Choroid plexus epithelial cell (primary cell): ENCODE measurements around the gene SERPINA12.

Source experiments
- DNase-seq: peaks from one replicate; pipeline ENCODE4 v3.0.0-alpha.2; 2010; ENCODE audit warnings: low read depth
- H3K4me3 ChIP-seq: 2 replicates; pipeline ENCODE4 v1.5.1; 2011; ENCODE audit warnings: low read depth, mild to moderate bottlenecking, control low read depth, low read length, moderate library complexity
- TF ChIP-seq, protein P1 (sequence below): conservative IDR thresholded peaks from 2 replicates; pipeline ENCODE4 v1.5.1; 2011; ENCODE audit warnings: low read depth, mild to moderate bottlenecking, control low read depth, inconsistent platforms, low read length, moderate library complexity

The SERPINA12 gene

DNA sequence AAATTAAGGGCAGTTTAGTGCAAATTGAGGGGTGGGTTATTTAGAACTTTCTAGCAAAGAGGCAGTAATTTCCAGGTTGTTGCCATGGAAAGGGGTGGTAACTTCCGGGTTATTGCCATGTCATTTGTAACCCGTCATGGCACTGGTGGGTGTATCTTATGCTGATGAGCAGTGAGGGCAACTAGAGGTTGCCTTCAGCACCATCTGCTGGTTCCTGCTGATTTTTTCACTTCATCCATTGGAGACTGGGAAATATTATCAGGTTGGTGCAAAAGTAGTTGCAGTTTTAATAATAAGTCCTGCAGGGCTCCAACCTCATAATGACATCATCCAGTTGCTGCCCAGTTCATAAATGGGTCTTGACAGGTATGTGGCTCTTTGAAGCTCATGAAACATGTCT lies 27.6 kb upstream of the SERPINA12 start:
- peak; percentile 57 for DNase-seq
- TF ChIP-seq, protein P1, sequence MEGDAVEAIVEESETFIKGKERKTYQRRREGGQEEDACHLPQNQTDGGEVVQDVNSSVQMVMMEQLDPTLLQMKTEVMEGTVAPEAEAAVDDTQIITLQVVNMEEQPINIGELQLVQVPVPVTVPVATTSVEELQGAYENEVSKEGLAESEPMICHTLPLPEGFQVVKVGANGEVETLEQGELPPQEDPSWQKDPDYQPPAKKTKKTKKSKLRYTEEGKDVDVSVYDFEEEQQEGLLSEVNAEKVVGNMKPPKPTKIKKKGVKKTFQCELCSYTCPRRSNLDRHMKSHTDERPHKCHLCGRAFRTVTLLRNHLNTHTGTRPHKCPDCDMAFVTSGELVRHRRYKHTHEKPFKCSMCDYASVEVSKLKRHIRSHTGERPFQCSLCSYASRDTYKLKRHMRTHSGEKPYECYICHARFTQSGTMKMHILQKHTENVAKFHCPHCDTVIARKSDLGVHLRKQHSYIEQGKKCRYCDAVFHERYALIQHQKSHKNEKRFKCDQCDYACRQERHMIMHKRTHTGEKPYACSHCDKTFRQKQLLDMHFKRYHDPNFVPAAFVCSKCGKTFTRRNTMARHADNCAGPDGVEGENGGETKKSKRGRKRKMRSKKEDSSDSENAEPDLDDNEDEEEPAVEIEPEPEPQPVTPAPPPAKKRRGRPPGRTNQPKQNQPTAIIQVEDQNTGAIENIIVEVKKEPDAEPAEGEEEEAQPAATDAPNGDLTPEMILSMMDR, result peak; percentile 50
- H3K4me3 ChIP-seq, result no peak overlapping the region

DNA sequence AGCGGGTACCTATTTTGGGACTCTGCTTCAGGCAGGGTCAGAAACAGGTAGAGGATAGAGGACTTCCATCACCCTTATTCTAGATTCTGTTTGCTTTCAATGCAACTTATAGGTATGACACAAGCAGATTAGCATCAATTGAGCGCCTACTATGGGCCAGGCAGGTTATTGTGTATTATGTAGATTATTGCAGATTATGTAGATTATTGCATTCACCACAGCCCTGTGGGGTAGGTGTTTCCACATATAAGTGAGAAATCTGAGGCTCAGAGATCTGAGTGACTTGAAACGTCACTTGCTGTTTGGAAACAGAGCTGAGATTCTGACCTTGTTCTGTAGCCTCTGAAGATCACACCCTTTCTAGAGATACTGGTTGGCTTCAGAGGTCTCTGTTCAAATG lies 26.2 kb upstream of the SERPINA12 start:
- DNase-seq, result no peak
- TF ChIP-seq, protein P1, result no peak
- no peak overlapping the region for H3K4me3 ChIP-seq

DNA sequence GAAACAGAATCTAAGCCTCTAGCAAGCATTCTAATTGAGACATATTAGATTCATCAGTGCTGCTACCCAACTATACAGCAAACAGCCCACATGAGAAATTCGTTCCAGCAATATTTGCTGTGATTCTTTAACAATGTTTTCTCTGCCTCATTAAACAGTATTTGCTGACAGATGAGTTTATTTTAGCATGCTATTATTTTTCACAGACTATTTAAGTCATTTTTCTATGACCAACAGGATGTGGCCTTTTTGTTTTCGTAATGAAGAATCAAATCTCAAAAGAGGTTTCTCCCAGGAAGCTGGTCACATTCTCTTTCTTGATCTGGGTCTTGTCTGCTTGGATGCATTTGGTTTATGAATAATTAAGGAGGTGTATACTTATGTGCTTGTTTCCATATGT lies 23.2 kb upstream of the SERPINA12 start:
- TF ChIP-seq, protein P1, result no peak
- DNase-seq, result peak; percentile 59
- H3K4me3 ChIP-seq, result no peak overlapping the region

DNA sequence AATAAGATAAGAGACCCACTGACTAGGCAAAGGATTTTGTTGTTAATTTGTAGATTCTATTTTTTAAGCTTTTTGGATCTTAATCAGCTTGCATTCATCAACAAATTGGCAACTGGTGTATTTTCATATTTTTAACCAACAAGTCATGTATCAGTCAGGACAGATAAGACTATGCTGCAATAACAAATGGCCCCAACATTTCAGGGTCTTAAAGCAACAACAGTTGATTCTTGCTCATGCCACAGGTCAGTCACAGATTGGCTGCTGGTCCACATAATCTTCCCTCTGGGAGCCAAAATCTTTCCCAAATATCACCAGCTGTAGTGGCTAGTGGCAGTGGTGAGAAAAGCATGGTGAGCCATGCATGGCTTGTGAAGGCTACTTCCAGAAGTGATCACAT lies 21.9 kb upstream of the SERPINA12 start:
- TF ChIP-seq, protein P1, result no peak
- no peak overlapping the region for H3K4me3 ChIP-seq
- DNase-seq, result no peak

DNA sequence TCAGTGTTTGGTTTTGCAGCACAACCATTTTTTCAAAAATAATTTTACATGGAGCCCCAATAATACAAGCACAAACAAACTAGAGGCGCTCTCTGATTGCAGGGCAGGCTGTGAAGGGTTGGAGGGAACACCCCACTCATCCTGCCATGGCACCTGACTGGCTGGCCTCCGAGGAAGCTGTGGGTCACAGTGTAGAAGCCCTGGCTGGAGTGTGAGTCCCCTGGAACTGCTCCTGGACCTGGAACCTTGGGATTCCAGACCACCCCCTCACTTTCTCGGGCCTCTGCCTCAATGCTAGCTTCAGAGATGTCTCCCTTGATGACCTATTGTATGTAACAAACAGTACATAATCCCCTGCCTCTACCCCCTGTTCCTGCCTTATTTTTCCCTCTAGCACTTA lies 14.8 kb upstream of the SERPINA12 start:
- DNase-seq, result no peak
- TF ChIP-seq, protein P1, result no peak
- H3K4me3 ChIP-seq, result no peak overlapping the region

DNA sequence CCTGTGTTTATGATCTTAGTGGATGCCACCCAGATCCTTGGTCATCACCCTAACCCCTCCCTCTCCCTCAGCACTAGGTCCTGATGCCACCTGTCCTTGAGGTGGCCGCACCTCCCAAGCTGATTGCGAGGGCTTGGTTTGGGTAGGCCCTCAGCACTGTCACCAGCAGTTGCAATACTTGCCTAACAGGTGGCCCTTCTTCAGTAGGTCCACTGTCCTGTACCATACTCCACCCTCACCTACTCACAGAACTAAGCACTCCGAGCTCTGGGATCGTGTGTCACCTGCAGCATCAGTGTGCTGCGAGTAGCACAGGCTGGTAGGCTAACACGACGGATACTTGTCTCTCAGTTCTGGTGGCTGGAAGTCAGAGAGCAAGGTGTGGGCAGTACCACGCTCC lies 14.0 kb upstream of the SERPINA12 start:
- TF ChIP-seq, protein P1, result no peak
- DNase-seq, result no peak
- H3K4me3 ChIP-seq, result no peak overlapping the region

DNA sequence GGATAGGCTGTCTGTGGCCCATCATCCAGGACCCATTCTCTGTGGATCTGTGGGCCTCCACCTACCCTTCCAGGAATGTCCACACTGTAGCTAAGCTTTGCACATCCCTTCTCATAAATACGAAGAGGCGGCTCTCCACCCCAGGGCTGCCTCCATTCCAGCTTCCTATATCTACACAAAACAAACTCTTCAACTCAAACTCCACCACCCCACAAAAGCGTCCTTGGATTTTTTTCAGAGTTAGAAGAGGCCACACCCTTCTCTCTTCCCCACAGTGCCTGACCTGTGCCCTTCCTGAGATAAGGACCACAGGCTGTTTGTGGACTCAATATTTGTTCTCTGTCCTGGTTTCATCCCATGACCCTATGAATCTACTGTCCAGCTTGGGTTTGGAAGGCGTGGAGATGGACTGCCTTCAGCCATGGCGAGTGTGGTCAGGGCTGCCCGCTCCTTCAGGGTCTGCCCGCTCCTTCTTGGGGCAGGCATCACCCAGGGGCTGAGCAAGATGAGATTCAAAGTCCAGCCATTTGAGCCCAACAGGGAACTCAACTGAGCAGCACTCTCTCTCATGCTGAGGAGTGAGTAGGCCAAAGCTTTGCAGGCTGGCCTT lies 13.0 kb upstream of the SERPINA12 start:
- TF ChIP-seq, protein P1, result no peak
- H3K4me3 ChIP-seq, result no peak overlapping the region
- no peak for DNase-seq
